ENCODE results near the gene ZNF628.

- no peak for TF ChIP-seq CTCF (IDR thresholded peaks at IDR 0.05)
- no peak for TF ChIP-seq POLR2A (IDR thresholded peaks at IDR 0.05)
Measured at GRCh38 chr19:55459551-55459949, 16.9 kb upstream of the ZNF628 start.
